Endothelial cell of umbilical vein (primary cell): ENCODE measurements around the gene INPP4B.

ENCODE experiments used
- CTCF ChIP-seq, 2 donors: IDR thresholded peaks; 1 replicate in 1 of 2; 2 replicates in 1 of 2; pipeline ENCODE4 v1.5.1; 2011; ENCODE audit warnings: low read length in 2 of 2, mild to moderate bottlenecking in 2 of 2, moderate library complexity in 2 of 2, control low read depth in 1 of 2, inconsistent platforms in 1 of 2, low read depth in 1 of 2; ENCODE audit not compliant: insufficient read depth in 1 of 2; ENCODE audit errors: extremely low read depth in 1 of 2
- EZH2 ChIP-seq: IDR thresholded peaks from 2 replicates; pipeline ENCODE4 v1.6.1; 2012; ENCODE audit warnings: borderline replicate concordance, low read depth, mild to moderate bottlenecking, moderate library complexity, low read length, inconsistent platforms; ENCODE audit not compliant: severe bottlenecking

DNA sequence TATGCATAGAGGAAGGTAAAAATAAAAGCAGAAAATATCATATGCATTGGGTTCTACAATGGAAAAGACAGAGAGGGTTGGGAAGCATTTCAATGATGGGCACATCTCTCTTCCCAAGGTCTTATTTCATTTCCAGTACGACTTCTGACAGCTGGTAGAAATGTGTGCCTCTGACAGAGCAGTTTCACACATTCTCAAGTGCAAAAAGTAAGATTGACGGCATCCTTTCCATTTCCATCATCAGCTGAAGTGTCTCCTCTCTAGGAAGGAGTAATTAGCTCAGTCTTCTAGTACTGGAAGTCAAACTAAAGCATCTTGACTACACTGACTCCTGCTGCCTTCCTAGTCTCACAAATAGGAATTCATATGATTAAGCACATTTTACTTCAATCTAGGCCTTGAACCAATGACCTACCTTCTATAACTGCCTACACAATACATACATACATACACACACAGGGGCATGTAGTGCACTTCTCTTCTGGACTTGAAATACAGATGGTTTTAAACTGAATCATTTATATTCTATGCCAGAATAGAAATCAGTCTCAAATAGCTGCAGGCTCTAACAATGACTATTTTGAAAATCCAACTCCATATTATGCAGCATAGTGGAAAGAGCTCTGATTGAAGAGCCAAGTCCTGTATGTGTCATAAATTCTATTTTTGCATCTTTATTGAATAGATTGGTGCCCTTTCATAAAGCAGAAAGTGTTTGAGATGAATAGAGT, 473.4 kb downstream of the INPP4B start:
- TF ChIP-seq CTCF (IDR thresholded peaks at IDR 0.05; ENCODE audit: extremely low read depth in 1 of 2, insufficient read depth in 1 of 2, low read depth in 1 of 2, low read length in 2 of 2) (no peak), EZH2 (no peak)
